Esophagus muscularis mucosa (tissue), 4 donors: ENCODE results near the gene HRAS.

Experiments
- CTCF ChIP-seq, 3 experiments: fragments of 200-600 bp in 2 of 3; fragments of 450-650 bp in 1 of 3; sonication (generic) in 2 of 3; IDR thresholded peaks; one replicate each; pipeline ENCODE4 v1.5.1; 2017 to 2019; ENCODE audit warnings: antibody characterized with exemption in 3 of 3, mild to moderate bottlenecking in 2 of 3, moderate library complexity in 1 of 3
- EP300 ChIP-seq: sonication (generic); formaldehyde crosslinking; IDR thresholded peaks from one replicate; pipeline ENCODE4 v1.6.1; 2017; ENCODE audit warnings: antibody characterized with exemption
- POLR2A ChIP-seq: fragments of 450-650 bp; IDR thresholded peaks from one replicate; pipeline ENCODE4 v1.6.1; 2017; ENCODE audit warnings: antibody characterized with exemption, moderate library complexity, mild to moderate bottlenecking, low read depth
- POLR2AphosphoS5 ChIP-seq, 2 donors: sonication (generic); formaldehyde crosslinking; IDR thresholded peaks; one replicate each; pipeline ENCODE4 v1.6.1; 2017; ENCODE audit warnings: antibody characterized with exemption in 2 of 2

DNA sequence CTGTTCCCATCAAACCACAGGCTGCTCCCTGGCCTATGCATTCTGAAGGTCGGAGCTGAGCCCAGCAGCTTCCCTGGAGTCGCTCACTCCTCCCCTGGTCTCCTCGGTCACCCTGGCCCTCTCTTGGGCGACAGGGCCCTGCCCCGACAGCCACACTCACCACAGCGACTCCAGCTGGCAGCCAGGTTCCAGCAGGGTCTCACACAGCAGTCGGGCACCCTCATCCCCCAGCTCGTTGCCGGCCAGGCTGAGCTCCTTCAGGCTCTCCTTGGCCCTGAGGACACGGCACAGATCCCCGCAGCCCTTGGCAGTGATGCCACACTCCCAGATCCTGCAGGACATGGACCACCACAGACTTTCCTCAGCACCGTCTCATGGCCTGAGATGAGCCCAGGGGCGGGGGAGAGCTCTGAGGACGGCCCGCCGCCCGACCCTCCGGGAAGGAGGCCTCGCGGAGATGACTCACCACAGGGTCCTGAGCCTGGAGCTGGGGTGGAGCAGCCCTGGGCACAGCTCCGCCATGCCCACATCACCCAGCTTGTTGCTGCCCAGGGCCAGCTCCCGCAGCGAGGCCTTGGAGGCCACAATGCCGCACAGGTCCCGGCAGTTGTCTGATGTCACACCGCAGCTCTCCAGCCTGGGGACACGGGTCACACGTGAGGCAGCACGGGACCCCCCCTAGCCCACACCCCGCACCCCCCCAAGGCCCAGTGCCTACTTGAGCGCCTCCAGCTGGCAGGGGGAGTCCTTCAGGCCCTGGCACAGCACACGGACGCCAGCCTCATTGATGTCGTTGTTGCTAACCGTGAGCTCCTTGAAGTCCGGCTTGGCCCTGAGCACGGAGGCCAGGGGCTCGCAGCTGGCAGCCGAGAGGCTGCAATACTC, 36.8 kb downstream of the HRAS start:
- TF ChIP-seq CTCF (IDR thresholded peaks at IDR 0.05) (no peak), POLR2A (no peak), POLR2AphosphoS5 (IDR thresholded peaks at IDR 0.05) (no peak), EP300 (no peak)
